NCI-H2171 treated with DMSO at 0.1 percent for 48 hours (cell line): Measurements from ENCODE around the gene BLACAT1.

Source experiments
- DNase-seq: peaks from one replicate; lab custom pipeline; 2025; lab: John Stamatoyannopoulos, UW

BLACAT1 gene

GRCh38 chr1:205456868-205457745 is 1.3 kb upstream of the BLACAT1 start:
- peak; percentile 61 for DNase-seq

DNA sequence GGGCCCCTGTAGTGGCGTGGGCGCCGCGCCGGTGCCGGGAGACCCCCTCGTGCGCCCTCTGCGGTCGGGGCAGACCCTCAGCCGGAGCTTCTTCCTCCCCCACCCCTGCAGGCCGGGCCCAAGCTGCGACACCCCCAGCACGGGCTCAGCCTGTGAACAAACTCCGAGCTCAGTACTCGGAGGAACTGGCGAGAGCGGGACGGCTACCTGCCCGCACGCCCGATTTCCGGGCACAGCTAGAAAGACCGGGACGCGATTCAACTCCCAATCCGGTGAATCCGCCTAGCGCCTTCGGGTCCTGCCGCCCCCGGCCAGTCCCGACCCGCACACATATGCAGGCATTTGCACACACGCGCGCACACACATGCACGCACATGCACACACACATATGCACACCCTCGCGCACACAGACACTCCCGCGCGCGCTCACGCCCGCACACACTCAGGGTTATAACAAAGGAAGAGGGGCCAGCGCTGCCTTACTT is 580 bp upstream of the BLACAT1 start:
- DNase-seq, result peak; percentile 29

GRCh38 chr1:205454903-205455335 is 926 bp downstream of the BLACAT1 start:
- no peak for DNase-seq

GRCh38 chr1:205453466-205453865 is 2.4 kb downstream of the BLACAT1 start:
- DNase-seq, result no peak

DNA sequence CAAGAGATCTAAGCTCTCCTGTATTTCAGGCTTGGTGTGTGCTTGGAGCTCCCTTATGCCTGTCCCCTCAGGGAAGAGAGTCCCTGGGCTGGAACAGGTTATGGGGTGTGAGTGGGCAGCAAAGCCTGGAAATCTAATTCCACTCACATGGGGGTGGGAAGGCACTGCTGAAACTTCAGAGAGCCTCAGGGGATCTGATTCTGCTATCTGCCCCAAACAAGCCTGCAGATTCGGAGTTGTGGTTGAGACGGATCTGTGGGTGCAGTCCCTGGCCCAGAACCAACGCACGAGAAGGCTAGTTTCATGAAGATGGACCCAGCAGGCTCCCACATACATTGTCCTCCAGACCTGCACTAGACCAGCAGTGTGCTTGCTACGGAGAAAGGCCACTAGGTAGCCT is 2.9 kb downstream of the BLACAT1 start:
- DNase-seq, result no peak

DNA sequence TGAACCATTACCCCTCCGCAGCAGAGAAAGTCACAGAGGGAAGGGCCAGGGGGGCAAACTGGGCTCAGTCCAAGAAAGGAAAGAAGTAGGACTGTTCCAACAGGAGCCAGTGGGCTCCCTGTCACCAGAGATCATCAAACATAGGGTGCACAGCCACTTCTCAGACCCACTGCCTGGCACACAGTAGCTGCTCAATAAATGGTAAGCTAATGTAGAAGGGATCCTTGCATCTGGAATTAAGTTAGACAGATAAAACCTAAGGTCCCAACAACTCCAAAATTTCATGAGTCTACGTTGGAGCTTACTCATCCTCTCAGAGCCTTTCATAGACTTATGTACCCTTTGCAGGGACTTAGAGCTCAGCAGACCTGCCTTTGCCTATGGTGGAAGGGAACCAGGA is 3.5 kb downstream of the BLACAT1 start:
- no peak for DNase-seq

DNA sequence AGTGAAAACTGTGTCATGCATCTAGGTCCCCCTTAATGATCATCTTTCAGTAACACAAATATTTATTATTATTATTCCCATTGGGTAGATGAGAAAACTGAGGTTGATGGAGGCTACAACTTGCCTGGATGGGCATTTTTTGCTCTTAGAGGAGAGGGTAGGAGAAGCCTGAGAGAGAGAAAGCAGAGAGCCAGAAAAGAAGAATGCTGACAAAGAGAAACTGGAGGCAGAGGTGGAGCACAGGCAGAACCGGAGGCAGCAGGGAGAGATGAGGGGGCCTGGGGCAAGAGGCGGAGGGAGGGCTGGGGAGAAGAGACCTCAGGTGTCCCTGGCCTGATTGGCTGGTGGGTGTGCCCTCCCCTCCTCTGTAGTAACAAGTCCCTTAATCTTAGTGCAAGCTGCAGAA is 4.1 kb downstream of the BLACAT1 start:
- DNase-seq, result no peak

GRCh38 chr1:205451202-205451601 is 4.6 kb downstream of the BLACAT1 start:
- DNase-seq, result no peak

- no peak for DNase-seq
Measured at GRCh38 chr1:205450448-205450847, 5.4 kb downstream of the BLACAT1 start.

DNA sequence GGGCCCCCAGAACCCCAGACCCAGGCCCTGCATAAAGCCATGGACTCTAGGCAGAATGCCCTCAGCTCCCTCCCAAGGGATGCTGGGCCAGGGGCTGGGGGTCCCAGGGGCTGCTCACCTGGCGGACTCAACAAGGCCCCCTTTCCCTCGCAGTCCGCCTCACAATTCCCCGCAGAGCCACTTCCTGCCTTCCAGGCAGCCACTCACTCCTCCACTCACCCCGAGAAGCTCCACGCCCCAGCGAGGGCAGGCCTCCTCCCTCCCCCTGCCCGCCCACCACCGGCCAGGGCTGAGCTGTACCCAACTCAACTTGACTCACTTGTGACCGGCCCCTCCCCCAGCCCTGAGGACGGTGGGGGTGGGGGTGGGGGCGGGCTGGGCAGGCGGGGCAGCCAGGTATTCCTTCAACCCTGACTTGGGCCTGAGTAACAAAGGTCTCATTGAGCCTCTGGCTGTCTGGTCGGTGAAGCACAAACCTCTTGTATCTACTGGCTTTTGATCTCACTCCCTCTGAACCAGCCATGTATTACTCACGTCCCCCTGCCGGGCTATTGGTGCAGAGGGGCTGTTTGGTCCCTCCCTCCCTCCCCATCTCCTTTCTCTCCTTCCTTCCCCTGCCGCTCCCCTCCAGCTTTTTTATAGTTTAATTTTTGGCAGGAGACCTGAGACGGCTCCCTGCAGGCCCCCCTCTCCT is 5.9 kb downstream of the BLACAT1 start:
- DNase-seq, result no peak

DNA sequence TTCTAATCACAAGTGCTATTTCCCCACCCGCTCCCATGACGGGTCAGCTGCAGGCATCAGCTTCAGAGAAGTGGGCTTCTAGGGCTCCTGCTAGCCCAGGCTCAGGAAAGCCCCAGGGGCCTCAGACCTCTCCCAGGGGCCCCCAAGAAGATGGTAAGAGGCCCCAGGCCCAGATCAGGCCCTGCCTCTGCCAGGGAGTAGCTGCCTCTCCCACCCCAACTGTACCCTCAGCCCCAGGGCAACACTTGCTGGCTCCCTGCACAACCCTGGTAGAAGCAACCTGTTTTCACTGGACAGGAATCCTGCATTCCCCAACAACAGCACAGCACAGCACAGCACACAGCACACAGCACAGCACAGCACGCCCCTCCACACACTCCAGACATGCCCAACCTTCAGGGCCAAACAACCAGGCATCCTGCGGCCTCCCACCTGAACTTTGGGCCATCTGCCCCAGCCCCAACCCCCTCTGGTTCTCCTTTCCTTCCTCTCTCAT is 6.5 kb downstream of the BLACAT1 start:
- no peak for DNase-seq

DNA sequence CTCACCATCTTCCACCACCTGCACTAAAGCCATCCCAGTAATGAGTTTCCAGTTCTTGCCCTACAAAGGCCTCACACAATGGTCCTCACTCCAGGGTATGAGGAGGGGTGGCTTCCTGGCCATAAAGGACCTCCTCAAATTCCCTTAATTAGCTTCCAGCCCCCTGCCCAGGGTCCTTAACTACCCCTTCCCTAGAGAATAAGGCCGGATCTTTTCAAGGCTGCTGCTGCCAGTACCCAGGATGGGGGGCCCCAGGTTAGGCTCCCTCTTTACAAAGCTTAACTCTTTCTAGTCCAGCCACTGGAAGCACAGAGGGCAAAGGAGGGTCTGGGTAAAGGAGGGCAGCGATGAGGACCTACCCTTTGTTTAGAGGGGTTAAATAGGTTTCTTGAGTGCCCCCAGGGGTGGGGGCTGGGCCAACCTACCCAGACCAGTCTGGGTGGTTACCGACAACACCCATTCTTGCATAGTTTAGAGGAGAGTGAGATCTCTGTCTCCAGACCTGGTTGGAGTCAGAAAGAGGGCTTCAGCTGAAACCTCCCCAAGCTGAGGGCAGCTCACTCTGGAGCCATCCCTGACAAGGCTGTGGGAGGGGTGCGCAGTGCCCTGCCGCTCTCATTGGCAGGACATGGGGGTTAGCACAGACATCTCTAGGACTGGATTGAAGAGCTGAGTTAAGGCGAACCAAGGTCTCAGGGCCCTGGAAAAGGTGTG is 7.1 kb downstream of the BLACAT1 start:
- DNase-seq, result no peak

DNA sequence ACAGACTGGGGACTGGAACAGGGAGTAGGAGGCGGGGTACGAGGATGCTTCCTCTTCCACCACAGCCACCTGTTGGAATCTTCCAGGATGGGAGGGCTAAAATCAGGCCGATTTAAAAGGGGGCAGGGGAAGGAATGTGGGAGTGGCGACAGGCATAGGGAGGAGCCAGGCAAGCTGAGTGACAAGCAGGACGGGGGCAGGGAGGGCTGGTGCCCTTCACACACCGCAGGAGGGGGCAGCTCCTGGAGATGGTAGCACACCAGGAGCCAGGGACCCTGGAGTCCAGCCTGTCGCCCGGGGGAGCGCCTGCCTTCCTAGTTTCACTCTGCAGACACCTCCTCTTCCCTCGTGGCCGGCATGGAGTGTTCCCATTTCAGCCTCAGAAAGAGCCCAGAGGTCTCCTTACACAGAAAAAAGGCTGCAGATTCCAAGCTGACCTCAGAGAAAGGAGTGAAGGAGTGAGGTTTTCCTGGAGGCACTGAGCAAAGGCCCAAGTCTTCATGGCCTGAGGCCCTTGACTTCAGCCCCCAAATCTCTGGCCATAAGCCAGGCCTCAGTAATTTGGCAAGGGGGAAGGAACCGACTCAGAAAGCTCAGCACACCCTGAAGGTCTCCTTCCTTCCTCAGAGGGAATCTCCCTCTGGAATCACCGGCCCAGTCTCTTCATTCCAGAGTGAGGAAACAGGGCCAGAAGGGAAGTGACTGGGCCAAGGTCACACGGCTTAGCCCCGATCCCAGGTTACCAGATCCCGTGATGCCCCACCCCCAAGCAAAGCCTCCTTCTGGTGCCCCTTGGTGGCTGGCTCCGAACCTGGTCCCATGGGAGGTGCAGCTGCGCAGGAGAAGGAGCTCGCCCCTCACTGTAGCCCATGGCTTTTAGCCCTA is 8.1 kb downstream of the BLACAT1 start:
- DNase-seq, result no peak

GRCh38 chr1:205446828-205447227 is 9.0 kb downstream of the BLACAT1 start:
- no peak for DNase-seq

- DNase-seq, result no peak
Measured at GRCh38 chr1:205445646-205445935, 10.3 kb downstream of the BLACAT1 start.

DNA sequence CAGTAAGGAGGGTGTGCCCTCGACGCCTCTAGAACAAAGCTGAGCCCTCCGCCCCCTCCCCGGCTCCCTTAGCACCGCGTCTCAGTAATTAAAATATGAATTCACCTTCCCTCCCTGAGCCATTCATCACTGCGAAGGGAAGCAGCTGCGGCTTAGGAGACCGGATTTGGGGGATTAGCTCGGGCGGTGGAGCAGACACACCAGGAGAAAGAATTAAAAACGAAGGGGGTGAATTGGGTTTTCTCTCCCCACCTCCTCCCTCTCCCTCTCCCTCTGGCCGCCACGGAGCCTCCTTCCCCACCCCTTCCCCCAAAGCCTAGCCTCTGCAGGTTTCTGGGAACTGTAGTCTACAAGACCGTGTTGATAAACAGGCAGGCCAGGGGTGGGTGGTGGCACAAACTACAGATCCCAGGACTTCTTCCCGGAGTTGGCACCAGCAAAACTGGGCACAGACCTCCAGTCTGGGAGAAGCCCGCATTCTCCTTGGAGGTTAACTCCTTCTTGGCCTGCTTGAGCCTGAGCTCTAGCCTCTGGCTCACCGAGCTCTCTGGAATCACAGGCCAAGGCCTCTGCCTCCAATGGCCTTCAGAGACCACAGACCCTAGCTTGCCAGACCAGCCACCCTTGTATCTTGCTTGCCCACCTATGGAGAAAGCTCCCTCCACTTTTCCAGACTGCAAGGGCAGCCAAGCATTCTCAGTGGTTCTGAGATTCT is 10.8 kb downstream of the BLACAT1 start:
- DNase-seq, result no peak

DNA sequence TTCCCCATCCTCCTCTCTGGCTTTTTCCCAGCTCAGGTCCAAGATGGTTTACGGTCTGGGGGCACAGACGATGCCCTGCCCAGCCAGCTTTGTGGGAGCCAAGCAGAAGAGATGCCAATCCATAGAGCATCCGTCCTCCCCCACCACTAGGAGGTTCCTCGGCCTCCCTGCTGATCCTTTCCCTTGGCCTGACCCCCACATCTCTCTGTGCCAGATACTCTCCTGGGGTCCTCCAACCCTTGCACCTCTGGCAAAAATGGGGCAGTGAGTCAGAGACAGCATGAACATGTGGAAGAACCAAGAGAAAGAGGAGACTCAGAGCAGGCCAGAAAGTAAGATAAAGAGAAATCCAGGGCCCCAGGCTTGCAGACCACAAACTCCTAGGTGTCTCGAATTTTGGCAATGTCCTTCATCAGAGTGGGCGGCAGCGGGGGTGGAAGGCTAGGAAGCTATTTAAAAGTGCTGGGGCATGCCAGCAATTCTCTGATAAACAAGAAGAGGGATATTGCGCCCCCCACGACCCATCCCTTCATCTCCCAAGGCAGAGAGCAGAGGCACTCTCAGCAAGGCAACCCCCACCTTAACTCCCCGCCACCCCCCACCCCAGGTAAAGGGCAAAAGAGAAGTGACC is 11.4 kb downstream of the BLACAT1 start:
- no peak for DNase-seq

GRCh38 chr1:205443585-205444299 is 12.1 kb downstream of the BLACAT1 start:
- no peak for DNase-seq

DNA sequence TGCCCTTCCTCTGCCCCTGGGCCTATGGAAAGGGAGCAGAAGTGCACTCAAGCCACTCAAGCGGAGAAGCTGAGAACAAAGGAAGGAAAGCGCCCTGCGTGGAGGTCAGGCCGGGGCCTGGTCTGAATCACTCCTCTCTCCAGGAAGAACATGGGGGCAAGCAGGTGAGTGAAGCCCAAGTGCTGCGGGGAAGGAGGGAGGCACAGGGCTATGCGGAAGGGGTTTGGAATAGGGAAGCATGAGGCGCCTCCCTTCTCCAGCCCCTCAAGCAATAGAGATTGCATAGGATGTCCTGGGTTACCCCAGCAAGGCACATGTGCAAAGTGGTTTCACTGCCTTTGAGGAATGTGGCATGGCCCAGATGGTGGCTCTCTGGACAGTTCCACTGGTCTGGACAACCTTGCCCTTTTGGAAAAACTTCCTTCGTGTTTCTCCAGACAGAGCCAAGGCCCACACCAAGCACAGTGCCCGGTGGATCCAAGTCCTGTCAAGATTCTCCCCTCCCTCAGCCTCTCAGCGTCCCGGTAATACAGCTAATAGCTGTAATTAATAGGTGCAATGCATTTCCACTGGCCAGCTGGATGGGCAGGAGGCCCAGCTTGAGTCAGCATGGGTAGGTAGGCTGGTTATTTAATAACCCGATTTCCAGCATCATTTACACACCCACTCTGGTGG is 13.7 kb downstream of the BLACAT1 start:
- no peak for DNase-seq
